ENCODE data around the gene PALLD.

DNA sequence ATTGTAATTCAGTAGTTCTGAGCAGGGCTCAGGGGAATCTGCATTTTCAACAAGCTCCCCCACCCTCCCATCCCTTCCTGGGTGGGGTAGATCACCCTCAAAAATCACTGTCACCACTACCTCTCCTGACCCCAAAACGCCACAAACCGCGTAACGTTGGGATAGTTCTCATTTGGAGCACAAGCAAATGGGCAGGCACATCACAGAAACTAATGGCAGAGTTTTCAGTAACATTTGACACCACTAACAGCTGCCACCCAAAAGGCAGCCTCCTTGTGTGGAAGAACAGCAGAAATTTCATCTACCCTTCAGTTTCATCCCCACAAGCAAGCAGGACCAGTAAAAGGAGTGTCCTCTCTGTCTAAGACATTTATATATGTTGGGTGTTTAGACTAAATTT, 132.7 kb downstream of the PALLD start:
- TF ChIP-seq, protein P1, sequence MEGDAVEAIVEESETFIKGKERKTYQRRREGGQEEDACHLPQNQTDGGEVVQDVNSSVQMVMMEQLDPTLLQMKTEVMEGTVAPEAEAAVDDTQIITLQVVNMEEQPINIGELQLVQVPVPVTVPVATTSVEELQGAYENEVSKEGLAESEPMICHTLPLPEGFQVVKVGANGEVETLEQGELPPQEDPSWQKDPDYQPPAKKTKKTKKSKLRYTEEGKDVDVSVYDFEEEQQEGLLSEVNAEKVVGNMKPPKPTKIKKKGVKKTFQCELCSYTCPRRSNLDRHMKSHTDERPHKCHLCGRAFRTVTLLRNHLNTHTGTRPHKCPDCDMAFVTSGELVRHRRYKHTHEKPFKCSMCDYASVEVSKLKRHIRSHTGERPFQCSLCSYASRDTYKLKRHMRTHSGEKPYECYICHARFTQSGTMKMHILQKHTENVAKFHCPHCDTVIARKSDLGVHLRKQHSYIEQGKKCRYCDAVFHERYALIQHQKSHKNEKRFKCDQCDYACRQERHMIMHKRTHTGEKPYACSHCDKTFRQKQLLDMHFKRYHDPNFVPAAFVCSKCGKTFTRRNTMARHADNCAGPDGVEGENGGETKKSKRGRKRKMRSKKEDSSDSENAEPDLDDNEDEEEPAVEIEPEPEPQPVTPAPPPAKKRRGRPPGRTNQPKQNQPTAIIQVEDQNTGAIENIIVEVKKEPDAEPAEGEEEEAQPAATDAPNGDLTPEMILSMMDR (IDR thresholded peaks at IDR 0.05) = no peak
- no peak for TF ChIP-seq EP300 (IDR thresholded peaks at IDR 0.05)
- TF ChIP-seq POLR2A (IDR thresholded peaks at IDR 0.05; ENCODE audit: low read depth) = no peak
- TF ChIP-seq POLR2AphosphoS5 (IDR thresholded peaks at IDR 0.05) = no peak
